Cerebellar cortex (tissue), 1 donor: Measurements from ENCODE around the gene FOS.
A peak's percentile ranks its signal among the peaks of the same experiment; 100 is the strongest.
"Not testable (repeated sequence)": the region's sequence is repeated elsewhere in the genome, so short reads cannot be mapped to it uniquely, and the experiment has no call there.

Experiments used
- DNase-seq: peaks from one replicate; pipeline ENCODE4 v3.0.0-alpha.2; 2015; ENCODE audit warnings: low spot score

Gene FOS

GRCh38 chr14:75277008-75277814, 1.4 kb upstream of the FOS start:
- DNase-seq = peak; percentile 77

DNA sequence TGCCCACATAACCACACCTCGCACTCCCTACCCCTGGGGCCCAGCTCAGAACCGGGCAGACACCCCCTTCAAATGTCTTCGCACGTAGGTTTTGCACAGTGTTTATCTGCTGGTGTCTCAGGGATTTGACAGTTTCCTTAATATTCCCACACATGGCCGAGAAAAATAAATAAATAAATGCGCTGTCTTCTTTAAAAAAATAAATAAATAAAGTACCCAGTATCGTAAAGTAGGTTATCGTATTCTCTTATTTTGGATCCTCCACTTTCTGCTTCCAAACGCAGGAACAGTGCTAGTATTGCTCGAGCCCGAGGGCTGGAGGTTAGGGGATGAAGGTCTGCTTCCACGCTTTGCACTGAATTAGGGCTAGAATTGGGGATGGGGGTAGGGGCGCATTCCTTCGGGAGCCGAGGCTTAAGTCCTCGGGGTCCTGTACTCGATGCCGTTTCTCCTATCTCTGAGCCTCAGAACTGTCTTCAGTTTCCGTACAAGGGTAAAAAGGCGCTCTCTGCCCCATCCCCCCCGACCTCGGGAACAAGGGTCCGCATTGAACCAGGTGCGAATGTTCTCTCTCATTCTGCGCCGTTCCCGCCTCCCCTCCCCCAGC, 710 bp upstream of the FOS start:
- DNase-seq = no peak

GRCh38 chr14:75279153-75279762, 630 bp downstream of the FOS start:
- DNase-seq = peak; percentile 58

GRCh38 chr14:75279763-75280290, 1.2 kb downstream of the FOS start:
- no peak for DNase-seq

GRCh38 chr14:75280291-75280830, 1.7 kb downstream of the FOS start:
- DNase-seq = no peak

DNA sequence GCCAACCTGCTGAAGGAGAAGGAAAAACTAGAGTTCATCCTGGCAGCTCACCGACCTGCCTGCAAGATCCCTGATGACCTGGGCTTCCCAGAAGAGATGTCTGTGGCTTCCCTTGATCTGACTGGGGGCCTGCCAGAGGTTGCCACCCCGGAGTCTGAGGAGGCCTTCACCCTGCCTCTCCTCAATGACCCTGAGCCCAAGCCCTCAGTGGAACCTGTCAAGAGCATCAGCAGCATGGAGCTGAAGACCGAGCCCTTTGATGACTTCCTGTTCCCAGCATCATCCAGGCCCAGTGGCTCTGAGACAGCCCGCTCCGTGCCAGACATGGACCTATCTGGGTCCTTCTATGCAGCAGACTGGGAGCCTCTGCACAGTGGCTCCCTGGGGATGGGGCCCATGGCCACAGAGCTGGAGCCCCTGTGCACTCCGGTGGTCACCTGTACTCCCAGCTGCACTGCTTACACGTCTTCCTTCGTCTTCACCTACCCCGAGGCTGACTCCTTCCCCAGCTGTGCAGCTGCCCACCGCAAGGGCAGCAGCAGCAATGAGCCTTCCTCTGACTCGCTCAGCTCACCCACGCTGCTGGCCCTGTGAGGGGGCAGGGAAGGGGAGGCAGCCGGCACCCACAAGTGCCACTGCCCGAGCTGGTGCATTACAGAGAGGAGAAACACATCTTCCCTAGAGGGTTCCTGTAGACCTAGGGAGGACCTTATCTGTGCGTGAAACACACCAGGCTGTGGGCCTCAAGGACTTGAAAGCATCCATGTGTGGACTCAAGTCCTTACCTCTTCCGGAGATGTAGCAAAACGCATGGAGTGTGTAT, 2.4 kb downstream of the FOS start:
- DNase-seq = no peak

DNA sequence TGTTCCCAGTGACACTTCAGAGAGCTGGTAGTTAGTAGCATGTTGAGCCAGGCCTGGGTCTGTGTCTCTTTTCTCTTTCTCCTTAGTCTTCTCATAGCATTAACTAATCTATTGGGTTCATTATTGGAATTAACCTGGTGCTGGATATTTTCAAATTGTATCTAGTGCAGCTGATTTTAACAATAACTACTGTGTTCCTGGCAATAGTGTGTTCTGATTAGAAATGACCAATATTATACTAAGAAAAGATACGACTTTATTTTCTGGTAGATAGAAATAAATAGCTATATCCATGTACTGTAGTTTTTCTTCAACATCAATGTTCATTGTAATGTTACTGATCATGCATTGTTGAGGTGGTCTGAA, 3.0 kb downstream of the FOS start:
- DNase-seq = no peak

DNA sequence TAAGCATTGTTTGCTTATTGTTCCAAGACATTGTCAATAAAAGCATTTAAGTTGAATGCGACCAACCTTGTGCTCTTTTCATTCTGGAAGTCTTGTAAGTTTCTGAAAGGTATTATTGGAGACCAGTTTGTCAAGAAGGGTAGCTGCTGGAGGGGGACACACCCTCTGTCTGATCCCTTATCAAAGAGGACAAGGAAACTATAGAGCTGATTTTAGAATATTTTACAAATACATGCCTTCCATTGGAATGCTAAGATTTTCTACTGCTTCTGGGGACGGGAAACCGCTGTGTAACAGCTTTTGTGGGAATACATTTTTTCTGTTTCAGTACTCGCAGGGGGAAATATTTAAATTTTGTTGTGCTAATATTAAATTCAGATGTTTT, 3.5 kb downstream of the FOS start:
- DNase-seq = no peak

DNA sequence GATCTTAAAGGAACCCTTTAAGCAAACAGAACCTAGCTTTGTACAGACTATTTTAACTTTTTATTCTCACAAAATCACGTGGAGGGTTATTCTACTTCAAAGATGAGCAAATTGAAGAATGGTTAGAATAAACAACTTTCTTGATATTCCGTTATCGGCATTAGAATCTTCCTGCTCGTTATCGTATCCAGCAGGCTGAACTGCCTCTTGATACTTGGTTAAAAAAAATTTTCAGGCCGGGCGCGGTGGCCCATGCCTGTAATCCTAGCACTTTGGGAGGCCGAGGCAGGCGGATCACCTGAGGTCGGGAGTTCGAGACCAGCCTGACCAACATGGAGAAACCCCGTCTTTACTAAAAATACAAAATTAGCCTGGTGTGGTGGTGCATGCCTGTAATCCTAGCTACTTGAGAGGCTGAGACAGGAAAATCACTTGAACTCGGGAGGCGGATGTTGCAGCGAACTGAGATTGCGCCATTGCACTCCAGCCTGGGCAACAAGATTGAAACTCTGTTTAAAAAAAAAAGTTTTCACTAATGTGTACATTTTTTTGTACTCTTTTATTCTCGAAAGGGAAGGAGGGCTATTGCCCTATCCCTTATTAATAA, 4.0 kb downstream of the FOS start:
- not testable (repeated sequence) for DNase-seq

GRCh38 chr14:75283162-75283832, 4.7 kb downstream of the FOS start:
- no peak for DNase-seq

GRCh38 chr14:75283833-75284563, 5.4 kb downstream of the FOS start:
- DNase-seq = no peak

DNA sequence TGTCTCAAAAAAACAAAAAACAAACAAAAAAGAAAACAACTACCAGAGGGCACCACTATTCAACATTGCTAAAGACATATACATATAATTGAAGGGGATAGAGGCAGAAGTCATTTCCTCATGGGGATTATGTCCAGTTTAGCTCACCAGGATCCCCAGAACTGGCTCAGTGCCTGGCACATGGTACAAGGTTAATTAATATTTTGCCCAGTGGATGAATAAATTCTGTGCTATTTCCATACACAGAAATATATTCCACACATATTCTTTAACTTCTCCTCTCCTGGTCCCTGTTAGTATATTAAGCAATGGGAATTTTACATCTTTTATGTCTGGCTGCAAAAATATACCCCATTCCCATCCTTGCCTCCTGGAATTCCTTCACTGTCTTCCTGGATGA, 6.7 kb downstream of the FOS start:
- no peak for DNase-seq

DNA sequence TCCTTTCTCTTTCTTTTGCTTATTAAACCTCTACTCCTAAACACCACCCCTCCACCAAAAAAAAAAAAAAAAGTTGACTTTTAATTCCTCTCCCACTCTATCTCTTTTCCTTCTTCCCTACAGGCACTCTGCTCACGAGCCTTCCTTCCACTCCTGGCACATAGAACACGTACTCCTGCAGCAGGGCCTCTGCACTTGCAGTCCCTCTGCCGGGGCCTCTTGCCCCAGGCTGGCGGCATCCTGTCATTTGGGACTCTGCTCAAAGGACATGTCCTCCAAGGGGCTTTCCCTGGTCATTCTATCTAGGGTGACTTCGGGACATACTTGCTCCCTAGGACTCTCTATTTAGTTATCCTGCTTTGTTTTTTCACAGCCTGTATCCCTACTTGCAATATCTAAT, 7.7 kb downstream of the FOS start:
- DNase-seq = no peak

GRCh38 chr14:75289840-75290388, 11.3 kb downstream of the FOS start:
- no peak for DNase-seq

DNA sequence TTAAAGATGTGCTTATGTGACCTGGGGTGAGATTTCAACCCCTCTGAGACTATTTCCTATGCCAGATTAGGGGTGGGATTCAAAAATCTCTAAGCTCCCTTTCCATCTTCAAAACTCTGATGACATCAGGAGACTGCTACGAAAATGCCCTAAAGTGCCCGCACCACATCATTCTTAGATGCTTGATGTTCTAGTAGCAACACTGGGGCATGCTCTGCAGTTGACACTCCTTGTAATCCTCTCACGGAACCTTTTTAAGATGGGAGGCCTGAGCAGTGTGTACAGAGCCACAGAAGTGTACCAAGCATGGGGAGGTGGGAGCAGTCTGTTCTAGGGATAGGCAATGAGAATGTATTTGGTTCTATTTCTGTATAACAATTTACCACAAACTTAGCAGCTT, 12.2 kb downstream of the FOS start:
- no peak for DNase-seq

DNA sequence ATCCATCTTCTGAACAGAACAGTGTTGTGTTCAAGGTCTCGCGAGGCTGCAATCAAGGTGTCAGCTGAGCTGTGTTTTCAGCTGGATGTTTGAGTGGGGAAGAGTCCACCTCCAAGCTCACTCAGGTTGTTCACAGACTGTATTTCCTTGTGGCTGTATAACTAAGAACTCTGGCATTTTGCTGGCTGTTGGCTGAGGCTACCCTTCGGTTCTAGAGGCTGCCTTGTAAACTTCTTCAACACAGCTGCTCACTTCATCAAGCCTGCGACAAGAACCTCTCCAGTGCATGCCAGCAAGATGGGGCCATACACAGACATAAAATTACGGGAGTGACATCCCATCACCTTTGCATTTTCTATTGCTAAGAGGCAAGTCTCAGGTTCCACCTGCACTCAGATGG, 12.7 kb downstream of the FOS start:
- no peak for DNase-seq

DNA sequence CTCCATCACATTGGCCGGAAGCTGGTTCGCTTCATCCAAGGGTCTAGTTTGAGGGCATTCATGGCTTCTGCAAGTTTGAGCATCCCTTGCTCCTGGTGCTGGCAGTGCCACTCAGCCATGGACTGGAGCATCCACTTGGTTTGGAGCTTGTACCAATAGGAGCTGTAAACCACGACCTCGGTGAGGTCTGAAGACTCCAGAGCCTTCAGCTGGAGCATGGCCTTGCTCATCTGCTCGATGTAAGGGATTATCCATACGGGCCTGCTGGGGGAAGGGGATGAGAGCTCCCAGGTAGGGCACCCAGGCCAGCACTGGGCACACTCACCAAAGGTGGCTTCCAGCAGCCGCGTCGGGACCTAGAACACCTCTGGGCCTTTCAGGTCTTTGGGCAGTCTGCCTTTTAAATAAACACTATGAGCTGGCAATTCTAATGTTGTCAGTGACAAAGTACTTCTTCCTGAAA, 13.5 kb downstream of the FOS start:
- no peak for DNase-seq

DNA sequence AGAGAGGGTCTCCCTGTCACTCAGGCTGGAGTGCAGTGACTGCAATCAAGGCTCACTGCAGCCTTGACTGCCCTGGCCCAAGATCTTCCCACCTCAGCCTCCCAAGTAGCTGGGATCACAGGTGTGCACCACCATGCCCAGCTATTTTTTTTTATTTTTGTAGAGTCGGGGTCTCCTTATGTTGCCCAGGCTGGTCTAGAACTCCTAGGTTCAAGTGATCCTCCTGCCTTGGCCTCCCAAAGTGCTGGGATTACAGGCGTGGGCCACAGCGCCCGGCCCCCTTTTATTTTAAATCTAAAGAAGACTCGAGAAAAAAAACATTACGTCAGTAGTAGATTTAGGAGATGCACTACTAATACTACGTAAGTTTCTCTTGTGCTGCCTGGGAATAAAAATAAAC, 14.3 kb downstream of the FOS start:
- no peak for DNase-seq

DNA sequence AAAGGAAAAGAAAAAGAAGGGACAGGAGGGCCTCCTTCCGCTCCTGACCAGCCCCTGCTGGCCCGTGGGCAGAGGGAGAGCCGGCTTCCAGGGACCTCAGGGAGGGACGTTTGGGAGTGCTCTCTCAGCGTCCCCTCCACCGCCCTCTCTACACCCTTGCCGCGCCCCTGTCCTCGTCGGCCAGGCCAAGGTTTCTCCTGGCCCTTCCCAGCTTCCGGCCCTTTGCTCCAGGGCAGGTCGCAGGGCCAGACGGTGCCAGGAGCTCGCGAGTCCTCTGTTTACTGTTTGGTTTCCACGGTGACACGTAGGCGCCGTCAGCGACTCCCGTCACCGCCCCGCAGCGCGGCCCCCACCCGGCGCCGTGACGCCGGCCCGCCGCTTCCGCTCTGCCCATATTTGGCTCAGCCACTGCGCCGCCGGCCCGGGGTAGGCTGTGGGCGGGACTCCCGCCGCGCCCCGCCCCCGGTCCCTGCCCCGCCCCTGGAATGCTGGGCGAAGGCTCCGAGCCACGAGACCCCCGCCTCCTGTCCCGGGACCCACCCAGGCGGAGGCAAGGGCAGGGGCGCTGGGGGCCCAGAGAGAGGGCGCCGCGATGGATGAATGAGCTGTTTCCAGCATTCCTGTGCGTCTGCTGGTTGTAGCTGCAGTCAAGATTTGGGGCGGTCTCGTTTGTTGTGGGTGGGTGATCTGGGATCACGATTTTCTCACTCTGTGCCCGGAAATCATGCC, 15.5 kb downstream of the FOS start:
- peak; percentile 94 for DNase-seq
